Measurements from ENCODE around the gene MED10.

Gene MED10, protein sequence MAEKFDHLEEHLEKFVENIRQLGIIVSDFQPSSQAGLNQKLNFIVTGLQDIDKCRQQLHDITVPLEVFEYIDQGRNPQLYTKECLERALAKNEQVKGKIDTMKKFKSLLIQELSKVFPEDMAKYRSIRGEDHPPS

GRCh38 chr5:6377905-6378765 is at the start of gene MED10:
MED10 (minus strand) TSS chr5:6378547; CDS start chr5:6378483, 64 bp downstream.
- DNase-seq (ENCODE audit: low read depth) = peak; percentile 94

DNA sequence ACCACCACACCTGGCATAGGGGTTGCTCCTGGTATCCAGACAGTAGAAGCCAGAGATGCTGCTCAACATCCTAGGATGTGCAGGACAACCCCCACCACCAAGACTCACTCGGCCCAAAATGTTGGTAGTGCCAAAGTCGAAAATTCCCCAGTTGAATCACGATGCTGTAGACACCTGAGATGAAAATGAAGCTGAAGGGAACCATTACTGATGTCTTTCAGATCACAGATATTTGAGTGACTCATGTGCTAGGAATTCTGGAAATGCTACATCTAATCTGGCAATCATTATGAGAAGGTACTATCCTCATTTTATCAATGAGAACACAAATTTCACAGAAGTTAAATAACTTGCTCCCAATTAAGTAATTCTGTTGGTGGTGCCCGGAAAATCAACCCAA is 49.3 kb upstream of the MED10 start:
- no peak for DNase-seq (ENCODE audit: low read depth)

- DNase-seq (ENCODE audit: low read depth) = no peak
Measured at GRCh38 chr5:6424700-6425099, 46.4 kb upstream of the MED10 start.

DNA sequence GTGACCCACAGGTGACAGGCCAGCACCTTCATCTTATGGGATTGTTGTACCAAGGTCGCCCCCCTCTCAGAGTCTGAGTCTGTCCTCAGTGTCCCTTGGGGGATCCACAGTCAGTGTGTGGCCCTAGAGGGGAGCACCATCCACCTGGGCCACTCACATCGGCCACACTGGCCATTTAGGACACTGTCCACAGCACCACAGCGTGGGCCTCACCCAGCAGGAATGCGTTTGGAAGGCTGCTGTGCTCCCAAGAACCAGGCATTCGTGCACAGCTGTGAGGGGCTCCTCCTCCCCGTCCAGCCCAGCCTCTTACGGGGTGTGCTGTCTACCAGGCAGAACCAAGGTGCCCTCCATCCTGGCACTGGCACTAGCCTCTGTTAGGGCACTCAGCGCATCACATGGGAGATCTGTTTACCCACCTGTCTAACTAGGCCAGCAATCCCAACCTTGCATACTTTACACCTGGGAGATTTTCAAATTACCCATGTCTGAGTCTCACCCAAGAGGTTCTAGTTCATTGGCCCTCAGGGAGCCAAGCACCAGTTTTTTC is 45.8 kb upstream of the MED10 start:
- DNase-seq (ENCODE audit: low read depth) = no peak

DNA sequence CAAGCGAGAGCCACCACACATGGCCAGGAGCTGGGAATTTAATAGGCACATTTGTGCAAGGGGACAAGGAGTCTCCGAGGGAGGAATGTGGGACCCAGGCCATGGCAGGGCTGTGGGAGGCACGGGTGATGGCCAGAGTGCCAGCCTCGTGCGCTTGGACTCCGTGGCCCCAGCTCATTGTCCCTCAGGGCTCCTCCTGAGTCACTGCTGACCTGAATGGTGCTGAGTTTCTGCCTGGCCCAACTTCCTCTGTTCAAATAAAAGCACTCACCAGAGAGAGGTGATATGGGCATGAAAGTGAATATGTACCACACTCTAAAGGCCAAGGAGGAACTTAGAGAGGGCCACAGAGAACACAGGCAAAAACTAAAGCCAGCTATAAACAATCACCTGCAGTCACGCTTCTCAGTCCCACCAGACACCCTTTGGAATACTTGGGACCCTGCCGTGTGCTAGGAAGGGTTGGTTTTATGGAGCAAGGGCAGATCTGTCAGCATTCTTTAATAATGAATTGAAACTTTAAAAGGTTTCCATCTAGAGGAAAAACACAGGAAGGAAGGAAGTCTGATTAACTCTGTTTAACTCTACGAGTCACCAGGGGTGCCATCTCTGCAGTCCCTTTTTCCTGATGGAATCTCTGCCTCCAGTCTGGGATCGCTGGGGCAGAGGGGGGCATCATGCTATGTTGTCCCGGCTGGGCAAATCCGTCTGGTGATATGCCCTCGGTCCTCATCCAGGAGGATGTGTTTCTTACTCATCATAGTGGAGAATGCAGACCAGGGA is 45.2 kb upstream of the MED10 start:
- no peak for DNase-seq (ENCODE audit: low read depth)

- DNase-seq (ENCODE audit: low read depth) = peak; percentile 22
Measured at GRCh38 chr5:6419340-6419852, 41.0 kb upstream of the MED10 start.

- DNase-seq (ENCODE audit: low read depth) = no peak
Measured at GRCh38 chr5:6418679-6419276, 40.4 kb upstream of the MED10 start.

- no peak for DNase-seq (ENCODE audit: low read depth)
Measured at GRCh38 chr5:6417657-6418056, 39.3 kb upstream of the MED10 start.

DNA sequence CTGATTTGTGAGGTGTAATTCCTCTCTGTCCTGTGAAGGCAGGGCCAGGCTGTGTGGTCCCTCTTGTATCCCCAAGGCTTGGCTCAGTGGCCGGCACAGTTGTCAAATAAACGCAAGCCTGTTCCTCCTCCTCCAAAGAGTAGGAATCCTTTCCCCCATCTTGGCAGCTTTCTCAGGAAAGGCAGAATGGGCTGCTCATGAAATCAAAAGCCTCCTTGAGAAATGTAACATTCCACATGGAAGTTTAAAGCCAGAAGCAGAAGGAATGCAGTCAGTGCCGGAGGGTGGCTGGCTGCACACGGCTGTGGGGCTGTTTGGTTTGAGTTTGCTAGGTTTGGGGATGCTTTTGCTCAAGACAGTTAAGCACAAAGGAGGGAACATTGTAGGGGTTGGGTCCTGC is 34.5 kb upstream of the MED10 start:
- no peak for DNase-seq (ENCODE audit: low read depth)

- DNase-seq (ENCODE audit: low read depth) = no peak
Measured at GRCh38 chr5:6411141-6411540, 32.8 kb upstream of the MED10 start.

GRCh38 chr5:6410421-6410820 is 32.1 kb upstream of the MED10 start:
- DNase-seq (ENCODE audit: low read depth) = no peak

GRCh38 chr5:6408627-6409446 is 30.5 kb upstream of the MED10 start:
- DNase-seq (ENCODE audit: low read depth) = no peak

DNA sequence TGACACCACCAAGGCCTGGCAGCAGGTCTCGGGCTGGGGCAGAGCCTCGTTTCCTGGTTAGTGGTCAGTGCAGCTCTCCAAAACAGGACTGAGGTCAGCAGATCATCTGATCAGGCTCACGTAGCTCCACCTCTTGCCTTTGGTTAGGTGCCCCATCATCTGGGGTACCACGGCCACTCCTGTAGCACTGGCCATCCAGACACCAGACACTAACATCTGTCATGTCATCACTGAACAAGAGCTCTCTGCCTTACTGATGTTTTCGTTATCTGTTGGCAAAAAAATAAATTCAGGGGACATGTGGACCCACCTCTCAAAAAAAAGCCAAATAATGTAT is 29.9 kb upstream of the MED10 start:
- DNase-seq (ENCODE audit: low read depth) = no peak

DNA sequence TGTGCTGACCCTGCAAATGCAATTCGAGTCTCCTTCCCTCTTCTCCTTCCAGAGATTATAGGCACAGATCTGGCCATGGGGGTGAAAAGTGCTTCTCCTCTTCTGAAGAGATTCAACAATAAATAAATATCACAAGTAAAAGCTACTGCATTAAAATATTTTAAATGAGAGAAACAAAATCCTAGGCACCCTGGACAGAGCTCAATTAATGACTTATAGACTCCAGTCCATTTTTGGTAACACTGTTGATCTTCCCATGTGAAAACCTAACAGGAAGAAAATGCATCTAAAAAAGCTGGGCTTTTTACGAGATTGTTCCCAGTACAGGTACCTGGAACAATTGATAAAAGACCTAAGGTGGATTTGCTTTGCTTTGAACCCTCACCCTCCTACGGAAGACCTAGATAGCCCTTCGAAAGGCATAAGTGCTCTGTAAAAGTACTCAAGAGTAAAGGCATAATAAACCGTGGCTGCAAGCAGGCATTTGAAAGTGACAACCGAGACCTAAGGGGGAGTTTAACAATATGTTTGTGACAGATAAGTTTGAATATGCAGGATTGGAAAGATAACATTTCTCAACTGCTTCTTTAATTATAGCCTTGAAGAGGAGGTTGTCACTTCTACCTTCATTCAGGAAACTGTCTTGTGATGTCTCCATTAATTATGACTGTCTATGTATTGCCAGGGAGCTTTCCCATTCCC is 29.4 kb upstream of the MED10 start:
- no peak for DNase-seq (ENCODE audit: low read depth)

- DNase-seq (ENCODE audit: low read depth) = no peak
Measured at GRCh38 chr5:6405591-6405990, 27.2 kb upstream of the MED10 start.

DNA sequence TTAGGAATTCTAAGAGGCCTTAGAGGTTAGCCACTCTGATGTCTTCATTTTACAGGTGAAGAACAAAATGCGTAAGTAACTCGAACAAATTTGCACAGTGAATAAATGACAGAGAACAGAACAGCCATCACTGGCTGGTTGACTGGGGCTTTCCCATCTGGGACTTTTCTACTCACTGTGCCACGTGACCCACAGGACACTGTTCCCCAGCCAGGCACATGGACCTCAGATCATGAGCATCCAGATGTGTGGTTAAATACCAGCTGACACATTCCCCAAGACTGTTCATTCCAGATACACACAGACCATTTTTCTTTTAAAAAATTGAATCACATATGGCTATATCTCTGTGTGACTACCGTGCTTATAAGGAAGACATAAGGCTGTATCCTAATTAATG is 25.8 kb upstream of the MED10 start:
- peak; percentile 49 for DNase-seq (ENCODE audit: low read depth)

- DNase-seq (ENCODE audit: low read depth) = no peak
Measured at GRCh38 chr5:6403416-6403815, 25.1 kb upstream of the MED10 start.

- peak; percentile 14 for DNase-seq (ENCODE audit: low read depth)
Measured at GRCh38 chr5:6402939-6403338, 24.6 kb upstream of the MED10 start.

- DNase-seq (ENCODE audit: low read depth) = no peak
Measured at GRCh38 chr5:6401410-6401809, 23.1 kb upstream of the MED10 start.

All from EH (cell line).